HepG2 (cell line): ENCODE data around the gene CPS1. TPM values are rescaled to one million over a fixed set of nuclear protein-coding genes. Genes with fewer than 3 reads are reported as not detected.

ENCODE experiments used
- MED13 ChIP-seq: sonication (generic); formaldehyde crosslinking; IDR thresholded peaks from 2 replicates; pipeline ENCODE4 v1.5.0; 2020; ENCODE audit warnings: missing genetic modification reagents
- NFIC ChIP-seq: IDR thresholded peaks from 2 replicates; pipeline ENCODE4 v1.6.1; 2012; ENCODE audit warnings: mild to moderate bottlenecking, low read length, inconsistent platforms
- NONO ChIP-seq, 2 experiments: fragments of 450-650 bp in 1 of 2; sonication (generic) in 1 of 2; formaldehyde crosslinking in 1 of 2; IDR thresholded peaks in 1 of 2; conservative IDR thresholded peaks in 1 of 2; 2 replicates each; pipeline versions ENCODE4 v1.6.1 to v1.8.0; 2017 to 2022; ENCODE audit warnings: mild to moderate bottlenecking in 1 of 2, missing genetic modification reagents in 1 of 2, moderate library complexity in 1 of 2
- SP140L ChIP-seq: sonication (generic); formaldehyde crosslinking; IDR thresholded peaks from 2 replicates; pipeline ENCODE4 v1.4.0; 2020; ENCODE audit warnings: missing genetic modification reagents, borderline replicate concordance
- STAG1 ChIP-seq: sonication (generic); formaldehyde crosslinking; IDR thresholded peaks from 2 replicates; pipeline ENCODE4 v1.4.0; 2020; ENCODE audit warnings: missing genetic modification reagents
- ZNF225 ChIP-seq: sonication (generic); formaldehyde crosslinking; IDR thresholded peaks from 2 replicates; pipeline ENCODE4 v1.4.0; 2020; ENCODE audit warnings: mild to moderate bottlenecking, missing genetic modification reagents
- ZNF577 ChIP-seq: sonication (generic); formaldehyde crosslinking; IDR thresholded peaks from 2 replicates; pipeline ENCODE4 v1.4.0; 2020; ENCODE audit warnings: mild to moderate bottlenecking, low read depth, missing genetic modification reagents, borderline replicate concordance
- polyA plus RNA-seq, 8 experiments: library from polyadenylated mRNA; depleted of rRNA in 3 of 8; stranded (reverse) in 7 of 8; unstranded in 1 of 8; fragments of >200 nt; fragmentation: Illumina TruSeq in 4 of 8; extraction: Trizol in 4 of 8; gene quantifications; 2 replicates each; pipeline versions ENCODE4 v1.2.1 to v1.2.3, GENCODE V29; 2011 to 2016; ENCODE audit warnings: low read depth in 4 of 8, missing spikeins in 1 of 8, mixed read lengths in 1 of 8; ENCODE audit not compliant: insufficient read depth in 1 of 8
- total RNA-seq, 5 experiments: library from RNA; depleted of rRNA; stranded (reverse); fragments of >200 nt; fragmentation: Illumina TruSeq; extraction: Trizol; gene quantifications; 2 replicates each; pipeline ENCODE4 v1.2.3, GENCODE V29; 2016; ENCODE audit warnings: low read depth in 1 of 5
- TF ChIP-seq, protein P1 (sequence below): sonication (generic); formaldehyde crosslinking; IDR thresholded peaks from 2 replicates; pipeline ENCODE4 v1.5.0; 2020; ENCODE audit warnings: missing genetic modification reagents
- TF ChIP-seq, protein P2 (sequence below): sonication (generic); formaldehyde crosslinking; IDR thresholded peaks from 2 replicates; pipeline ENCODE4 v1.5.0; 2020; ENCODE audit warnings: mild to moderate bottlenecking, missing genetic modification reagents, borderline replicate concordance
- TF ChIP-seq, protein P3 (sequence below): sonication (generic); formaldehyde crosslinking; IDR thresholded peaks from one replicate; pipeline ENCODE4 v1.5.1; 2020; ENCODE audit warnings: mild to moderate bottlenecking, missing genetic modification reagents; ENCODE audit errors: not compliant biosample characterization

Gene CPS1
- total and polyA plus RNA-seq, 2 of the 13 experiments (the other 11 are each of a cell fraction or from before 2014, with no cell fraction given) = 24.4 to 51.7 TPM

DNA sequence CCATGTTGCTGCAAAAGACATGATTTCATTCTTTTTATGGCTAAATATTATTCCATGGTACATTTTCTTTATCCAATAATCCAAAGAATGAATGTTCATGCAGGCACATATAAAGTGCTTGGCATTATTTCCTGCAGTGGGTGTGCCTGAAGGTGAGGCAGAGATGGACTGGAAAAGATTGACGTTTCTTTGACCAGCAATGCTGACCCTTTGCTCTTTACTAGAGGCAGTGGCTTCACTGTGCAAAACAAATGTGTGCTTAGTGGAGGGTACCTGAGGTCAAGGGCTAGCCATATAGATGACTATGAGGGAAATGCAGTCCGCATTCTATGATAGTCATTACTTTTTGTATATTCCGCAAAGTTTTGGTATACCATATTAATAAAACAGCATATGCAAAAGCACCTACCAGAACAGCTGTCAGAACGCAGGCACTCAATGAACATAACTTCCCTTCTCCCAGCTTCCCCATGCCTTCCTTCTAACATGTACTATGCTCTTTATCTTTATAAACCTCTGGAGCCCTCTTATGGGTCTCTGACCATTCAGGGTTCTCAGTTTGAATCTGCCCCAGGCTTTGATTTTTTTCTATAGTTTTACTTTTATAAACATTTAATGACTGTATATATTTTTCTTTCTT lies 32.6 kb upstream of the CPS1 start (continued):
- peak; percentile 64; the same call in 1 of the 2 replicates for TF ChIP-seq SP140L (CRISPR knock-in tag)
- TF ChIP-seq, protein P1, sequence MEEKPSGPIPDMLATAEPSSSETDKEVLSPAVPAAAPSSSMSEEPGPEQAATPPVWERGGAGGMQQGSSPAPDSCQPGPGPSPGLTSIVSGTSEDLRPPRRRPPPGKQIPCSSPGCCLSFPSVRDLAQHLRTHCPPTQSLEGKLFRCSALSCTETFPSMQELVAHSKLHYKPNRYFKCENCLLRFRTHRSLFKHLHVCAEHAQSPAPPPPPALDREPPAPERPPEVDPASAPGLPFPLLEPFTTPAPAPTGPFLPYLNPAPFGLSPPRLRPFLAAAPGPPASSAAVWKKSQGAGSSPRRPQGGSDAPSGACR (CRISPR knock-in tag) = no peak
- no peak for TF ChIP-seq NFIC
- no peak for TF ChIP-seq ZNF225 (CRISPR knock-in tag)
- TF ChIP-seq, protein P2, sequence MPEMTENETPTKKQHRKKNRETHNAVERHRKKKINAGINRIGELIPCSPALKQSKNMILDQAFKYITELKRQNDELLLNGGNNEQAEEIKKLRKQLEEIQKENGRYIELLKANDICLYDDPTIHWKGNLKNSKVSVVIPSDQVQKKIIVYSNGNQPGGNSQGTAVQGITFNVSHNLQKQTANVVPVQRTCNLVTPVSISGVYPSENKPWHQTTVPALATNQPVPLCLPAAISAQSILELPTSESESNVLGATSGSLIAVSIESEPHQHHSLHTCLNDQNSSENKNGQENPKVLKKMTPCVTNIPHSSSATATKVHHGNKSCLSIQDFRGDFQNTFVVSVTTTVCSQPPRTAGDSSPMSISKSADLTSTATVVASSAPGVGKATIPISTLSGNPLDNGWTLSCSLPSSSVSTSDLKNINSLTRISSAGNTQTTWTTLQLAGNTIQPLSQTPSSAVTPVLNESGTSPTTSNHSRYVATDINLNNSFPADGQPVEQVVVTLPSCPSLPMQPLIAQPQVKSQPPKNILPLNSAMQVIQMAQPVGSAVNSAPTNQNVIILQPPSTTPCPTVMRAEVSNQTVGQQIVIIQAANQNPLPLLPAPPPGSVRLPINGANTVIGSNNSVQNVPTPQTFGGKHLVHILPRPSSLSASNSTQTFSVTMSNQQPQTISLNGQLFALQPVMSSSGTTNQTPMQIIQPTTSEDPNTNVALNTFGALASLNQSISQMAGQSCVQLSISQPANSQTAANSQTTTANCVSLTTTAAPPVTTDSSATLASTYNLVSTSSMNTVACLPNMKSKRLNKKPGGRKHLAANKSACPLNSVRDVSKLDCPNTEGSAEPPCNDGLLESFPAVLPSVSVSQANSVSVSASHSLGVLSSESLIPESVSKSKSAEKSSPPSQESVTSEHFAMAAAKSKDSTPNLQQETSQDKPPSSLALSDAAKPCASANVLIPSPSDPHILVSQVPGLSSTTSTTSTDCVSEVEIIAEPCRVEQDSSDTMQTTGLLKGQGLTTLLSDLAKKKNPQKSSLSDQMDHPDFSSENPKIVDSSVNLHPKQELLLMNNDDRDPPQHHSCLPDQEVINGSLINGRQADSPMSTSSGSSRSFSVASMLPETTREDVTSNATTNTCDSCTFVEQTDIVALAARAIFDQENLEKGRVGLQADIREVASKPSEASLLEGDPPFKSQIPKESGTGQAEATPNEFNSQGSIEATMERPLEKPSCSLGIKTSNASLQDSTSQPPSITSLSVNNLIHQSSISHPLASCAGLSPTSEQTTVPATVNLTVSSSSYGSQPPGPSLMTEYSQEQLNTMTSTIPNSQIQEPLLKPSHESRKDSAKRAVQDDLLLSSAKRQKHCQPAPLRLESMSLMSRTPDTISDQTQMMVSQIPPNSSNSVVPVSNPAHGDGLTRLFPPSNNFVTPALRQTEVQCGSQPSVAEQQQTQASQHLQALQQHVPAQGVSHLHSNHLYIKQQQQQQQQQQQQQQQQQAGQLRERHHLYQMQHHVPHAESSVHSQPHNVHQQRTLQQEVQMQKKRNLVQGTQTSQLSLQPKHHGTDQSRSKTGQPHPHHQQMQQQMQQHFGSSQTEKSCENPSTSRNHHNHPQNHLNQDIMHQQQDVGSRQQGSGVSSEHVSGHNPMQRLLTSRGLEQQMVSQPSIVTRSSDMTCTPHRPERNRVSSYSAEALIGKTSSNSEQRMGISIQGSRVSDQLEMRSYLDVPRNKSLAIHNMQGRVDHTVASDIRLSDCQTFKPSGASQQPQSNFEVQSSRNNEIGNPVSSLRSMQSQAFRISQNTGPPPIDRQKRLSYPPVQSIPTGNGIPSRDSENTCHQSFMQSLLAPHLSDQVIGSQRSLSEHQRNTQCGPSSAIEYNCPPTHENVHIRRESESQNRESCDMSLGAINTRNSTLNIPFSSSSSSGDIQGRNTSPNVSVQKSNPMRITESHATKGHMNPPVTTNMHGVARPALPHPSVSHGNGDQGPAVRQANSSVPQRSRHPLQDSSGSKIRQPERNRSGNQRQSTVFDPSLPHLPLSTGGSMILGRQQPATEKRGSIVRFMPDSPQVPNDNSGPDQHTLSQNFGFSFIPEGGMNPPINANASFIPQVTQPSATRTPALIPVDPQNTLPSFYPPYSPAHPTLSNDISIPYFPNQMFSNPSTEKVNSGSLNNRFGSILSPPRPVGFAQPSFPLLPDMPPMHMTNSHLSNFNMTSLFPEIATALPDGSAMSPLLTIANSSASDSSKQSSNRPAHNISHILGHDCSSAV (CRISPR knock-in tag) = no peak
- no peak for TF ChIP-seq MED13
- TF ChIP-seq NONO (IDR thresholded peaks at IDR 0.05) = no peak
- TF ChIP-seq NONO (CRISPR knock-in tag; conservative IDR thresholded peaks at IDR 0.05) = no peak
- TF ChIP-seq, protein P3, sequence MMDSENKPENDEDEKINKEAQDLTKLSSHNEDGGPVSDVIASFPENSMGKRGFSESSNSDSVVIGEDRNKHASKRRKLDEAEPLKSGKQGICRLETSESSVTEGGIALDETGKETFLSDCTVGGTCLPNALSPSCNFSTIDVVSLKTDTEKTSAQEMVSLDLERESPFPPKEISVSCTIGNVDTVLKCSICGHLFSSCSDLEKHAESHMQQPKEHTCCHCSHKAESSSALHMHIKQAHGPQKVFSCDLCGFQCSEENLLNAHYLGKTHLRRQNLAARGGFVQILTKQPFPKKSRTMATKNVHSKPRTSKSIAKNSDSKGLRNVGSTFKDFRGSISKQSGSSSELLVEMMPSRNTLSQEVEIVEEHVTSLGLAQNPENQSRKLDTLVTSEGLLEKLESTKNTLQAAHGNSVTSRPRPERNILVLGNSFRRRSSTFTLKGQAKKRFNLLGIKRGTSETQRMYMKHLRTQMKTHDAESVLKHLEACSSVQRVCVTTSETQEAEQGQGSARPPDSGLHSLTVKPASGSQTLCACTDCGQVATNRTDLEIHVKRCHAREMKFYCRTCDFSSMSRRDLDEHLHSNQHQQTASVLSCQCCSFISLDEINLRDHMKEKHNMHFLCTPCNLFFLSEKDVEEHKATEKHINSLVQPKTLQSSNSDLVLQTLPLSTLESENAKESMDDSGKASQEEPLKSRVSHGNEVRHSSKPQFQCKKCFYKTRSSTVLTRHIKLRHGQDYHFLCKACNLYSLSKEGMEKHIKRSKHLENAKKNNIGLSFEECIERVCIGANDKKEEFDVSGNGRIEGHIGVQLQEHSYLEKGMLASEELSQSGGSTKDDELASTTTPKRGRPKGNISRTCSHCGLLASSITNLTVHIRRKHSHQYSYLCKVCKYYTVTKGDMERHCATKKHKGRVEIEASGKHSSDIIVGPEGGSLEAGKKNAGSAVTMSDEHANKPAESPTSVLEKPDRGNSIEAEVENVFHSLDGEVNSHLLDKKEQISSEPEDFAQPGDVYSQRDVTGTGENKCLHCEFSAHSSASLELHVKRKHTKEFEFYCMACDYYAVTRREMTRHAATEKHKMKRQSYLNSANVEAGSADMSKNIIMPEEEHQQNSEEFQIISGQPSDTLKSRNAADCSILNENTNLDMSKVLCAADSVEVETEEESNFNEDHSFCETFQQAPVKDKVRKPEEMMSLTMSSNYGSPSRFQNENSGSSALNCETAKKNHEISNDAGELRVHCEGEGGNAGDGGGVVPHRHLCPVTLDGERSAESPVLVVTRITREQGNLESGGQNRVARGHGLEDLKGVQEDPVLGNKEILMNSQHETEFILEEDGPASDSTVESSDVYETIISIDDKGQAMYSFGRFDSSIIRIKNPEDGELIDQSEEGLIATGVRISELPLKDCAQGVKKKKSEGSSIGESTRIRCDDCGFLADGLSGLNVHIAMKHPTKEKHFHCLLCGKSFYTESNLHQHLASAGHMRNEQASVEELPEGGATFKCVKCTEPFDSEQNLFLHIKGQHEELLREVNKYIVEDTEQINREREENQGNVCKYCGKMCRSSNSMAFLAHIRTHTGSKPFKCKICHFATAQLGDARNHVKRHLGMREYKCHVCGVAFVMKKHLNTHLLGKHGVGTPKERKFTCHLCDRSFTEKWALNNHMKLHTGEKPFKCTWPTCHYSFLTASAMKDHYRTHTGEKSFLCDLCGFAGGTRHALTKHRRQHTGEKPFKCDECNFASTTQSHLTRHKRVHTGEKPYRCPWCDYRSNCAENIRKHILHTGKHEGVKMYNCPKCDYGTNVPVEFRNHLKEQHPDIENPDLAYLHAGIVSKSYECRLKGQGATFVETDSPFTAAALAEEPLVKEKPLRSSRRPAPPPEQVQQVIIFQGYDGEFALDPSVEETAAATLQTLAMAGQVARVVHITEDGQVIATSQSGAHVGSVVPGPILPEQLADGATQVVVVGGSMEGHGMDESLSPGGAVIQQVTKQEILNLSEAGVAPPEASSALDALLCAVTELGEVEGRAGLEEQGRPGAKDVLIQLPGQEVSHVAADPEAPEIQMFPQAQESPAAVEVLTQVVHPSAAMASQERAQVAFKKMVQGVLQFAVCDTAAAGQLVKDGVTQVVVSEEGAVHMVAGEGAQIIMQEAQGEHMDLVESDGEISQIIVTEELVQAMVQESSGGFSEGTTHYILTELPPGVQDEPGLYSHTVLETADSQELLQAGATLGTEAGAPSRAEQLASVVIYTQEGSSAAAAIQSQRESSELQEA (CRISPR knock-in tag) = no peak
- TF ChIP-seq ZNF577 = no peak
- no peak for TF ChIP-seq STAG1 (CRISPR knock-in tag)
